ENCODE results near the gene OR51E2.
"Not testable (repeated sequence)": the region's sequence is repeated elsewhere in the genome, so short reads cannot be mapped to it uniquely, and the experiment has no call there.

OR51E2 gene, protein sequence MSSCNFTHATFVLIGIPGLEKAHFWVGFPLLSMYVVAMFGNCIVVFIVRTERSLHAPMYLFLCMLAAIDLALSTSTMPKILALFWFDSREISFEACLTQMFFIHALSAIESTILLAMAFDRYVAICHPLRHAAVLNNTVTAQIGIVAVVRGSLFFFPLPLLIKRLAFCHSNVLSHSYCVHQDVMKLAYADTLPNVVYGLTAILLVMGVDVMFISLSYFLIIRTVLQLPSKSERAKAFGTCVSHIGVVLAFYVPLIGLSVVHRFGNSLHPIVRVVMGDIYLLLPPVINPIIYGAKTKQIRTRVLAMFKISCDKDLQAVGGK

DNA sequence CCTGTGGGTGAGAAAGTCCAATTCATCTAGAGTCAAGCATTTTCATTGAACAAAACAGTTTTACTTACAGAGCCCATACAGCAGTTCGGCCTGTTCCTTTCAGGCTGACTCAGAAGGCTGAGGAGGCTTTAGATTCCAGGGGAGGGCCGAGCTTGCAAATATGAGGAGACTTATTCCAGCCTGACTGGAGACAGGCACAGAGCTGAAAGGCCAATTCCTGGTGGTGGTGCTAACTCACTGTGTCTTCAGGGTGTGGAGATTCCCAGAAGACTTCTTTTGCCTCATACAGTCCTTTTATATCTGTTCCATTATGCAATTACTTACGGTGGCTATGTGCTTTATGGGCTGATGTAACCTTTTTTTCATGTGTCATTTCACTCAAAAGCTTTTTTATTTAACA, at the start of gene OR51E2:
Gene OR51E2, minus strand, starts transcription at position 269 of the 400 bp plus-strand sequence. CDS start 15,142 bp downstream, outside the sequence.
- Mint-ChIP-seq H3K4me3 (no peak within 1 kb of the TSS), H3K27me3 (ENCODE audit: low read depth) (peaks cover 4% of the 10 kb centered on the region), H3K36me3 (ENCODE audit: low read depth) (no peaks in the 10 kb centered on the region), H3K27ac (no peak within 1 kb of the TSS), H3K4me1 (ENCODE audit: low read depth) (no peaks in the 10 kb centered on the region), H3K9me3 (no peaks in the 10 kb centered on the region)

GRCh38 chr11:4740735-4741134, 43.1 kb upstream of the OR51E2 start:
- H3K9me3 Mint-ChIP-seq: no peaks in the 10 kb centered on the region
- H3K36me3 Mint-ChIP-seq (ENCODE audit: low read depth): no peaks in the 10 kb centered on the region
- no peaks in the 10 kb centered on the region for H3K27me3 Mint-ChIP-seq (ENCODE audit: low read depth)
- H3K4me3 Mint-ChIP-seq: no peak overlapping the region
- no peaks in the 10 kb centered on the region for H3K4me1 Mint-ChIP-seq (ENCODE audit: low read depth)
- H3K27ac Mint-ChIP-seq: no peak overlapping the region

GRCh38 chr11:4727171-4727570, 29.5 kb upstream of the OR51E2 start:
- H3K27me3 Mint-ChIP-seq (ENCODE audit: low read depth): no peaks in the 10 kb centered on the region
- H3K4me1 Mint-ChIP-seq (ENCODE audit: low read depth): no peaks in the 10 kb centered on the region
- H3K27ac Mint-ChIP-seq: no peak overlapping the region
- no peak overlapping the region for H3K4me3 Mint-ChIP-seq
- no peaks in the 10 kb centered on the region for H3K36me3 Mint-ChIP-seq (ENCODE audit: low read depth)
- H3K9me3 Mint-ChIP-seq: no peaks in the 10 kb centered on the region

DNA sequence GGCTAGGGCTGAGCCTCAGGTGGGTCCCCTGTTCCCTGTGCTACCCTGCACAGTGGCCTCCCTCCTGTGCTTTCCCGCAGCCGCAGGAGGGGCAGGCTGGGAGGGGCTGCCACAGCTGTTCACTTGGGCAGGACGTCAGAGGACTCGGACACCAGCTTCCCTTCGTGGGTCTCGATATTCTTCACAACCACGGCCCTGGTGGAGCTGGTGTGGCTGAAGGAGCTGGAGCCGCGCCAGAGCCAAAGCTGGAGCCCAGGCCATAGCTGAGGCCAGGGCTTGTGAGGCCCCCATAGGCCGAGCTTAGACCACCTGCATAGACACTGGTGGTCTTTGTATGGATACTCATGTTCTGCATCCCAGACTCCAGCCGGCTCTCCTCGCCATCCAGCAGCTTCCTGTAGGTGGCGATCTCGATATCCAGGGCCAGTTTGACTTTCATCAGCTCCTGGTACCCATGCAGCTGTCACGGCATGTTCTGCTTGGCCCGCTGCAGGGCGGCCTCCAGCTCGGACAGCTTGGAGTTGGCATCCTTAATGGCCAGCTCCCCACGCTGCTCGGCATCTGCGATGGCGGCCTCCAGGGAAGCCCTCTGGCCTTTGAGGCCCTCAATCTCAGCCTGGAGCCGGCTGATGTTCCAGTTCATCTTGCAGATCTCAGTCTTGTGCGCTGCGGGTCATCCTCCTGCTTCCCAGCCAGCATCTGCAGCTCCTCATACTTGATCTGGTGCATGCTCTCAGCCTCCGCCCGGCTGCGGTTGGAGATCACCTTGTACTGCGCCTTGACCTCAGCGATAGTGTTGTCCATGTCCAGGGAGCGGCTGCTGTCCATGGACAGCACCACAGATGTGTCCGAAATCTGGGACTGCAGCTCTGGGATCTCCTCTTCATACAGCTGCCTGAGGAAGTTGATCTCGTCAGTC, 25.2 kb upstream of the OR51E2 start:
- H3K9me3 Mint-ChIP-seq; H3K27me3 Mint-ChIP-seq (ENCODE audit: low read depth); H3K36me3 Mint-ChIP-seq (ENCODE audit: low read depth); H3K27ac Mint-ChIP-seq; H3K4me3 Mint-ChIP-seq; H3K4me1 Mint-ChIP-seq (ENCODE audit: low read depth): not testable (repeated sequence)

DNA sequence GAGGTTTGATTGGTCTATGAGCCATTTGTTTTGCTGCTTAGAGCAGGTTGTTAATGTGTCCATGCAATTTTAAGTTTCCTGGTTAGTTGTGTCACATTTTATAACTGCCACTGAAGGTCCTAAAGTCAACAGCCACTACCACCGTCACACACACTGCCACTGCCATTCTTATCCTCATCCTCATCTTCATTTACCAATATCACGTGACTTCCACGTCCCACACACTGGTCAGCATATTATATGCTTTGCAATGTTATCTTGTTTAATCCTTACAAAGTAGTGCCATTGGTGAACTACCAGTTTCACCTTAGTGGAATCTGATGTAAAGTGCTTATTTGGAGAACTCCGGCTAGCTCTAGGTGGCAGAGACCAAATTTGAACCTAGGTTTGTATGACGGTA, 16.6 kb upstream of the OR51E2 start:
- H3K36me3 Mint-ChIP-seq (ENCODE audit: low read depth): no peaks in the 10 kb centered on the region
- H3K4me3 Mint-ChIP-seq: no peak overlapping the region
- no peaks in the 10 kb centered on the region for H3K9me3 Mint-ChIP-seq
- no peaks in the 10 kb centered on the region for H3K4me1 Mint-ChIP-seq (ENCODE audit: low read depth)
- no peak overlapping the region for H3K27ac Mint-ChIP-seq
- H3K27me3 Mint-ChIP-seq (ENCODE audit: low read depth): peaks cover 10% of the 10 kb centered on the region

GRCh38 chr11:4713241-4713640, 15.6 kb upstream of the OR51E2 start:
- no peaks in the 10 kb centered on the region for H3K9me3 Mint-ChIP-seq
- no peaks in the 10 kb centered on the region for H3K4me1 Mint-ChIP-seq (ENCODE audit: low read depth)
- no peaks in the 10 kb centered on the region for H3K36me3 Mint-ChIP-seq (ENCODE audit: low read depth)
- no peak overlapping the region for H3K27ac Mint-ChIP-seq
- H3K4me3 Mint-ChIP-seq: no peak overlapping the region
- peaks cover 12% of the 10 kb centered on the region for H3K27me3 Mint-ChIP-seq (ENCODE audit: low read depth)

DNA sequence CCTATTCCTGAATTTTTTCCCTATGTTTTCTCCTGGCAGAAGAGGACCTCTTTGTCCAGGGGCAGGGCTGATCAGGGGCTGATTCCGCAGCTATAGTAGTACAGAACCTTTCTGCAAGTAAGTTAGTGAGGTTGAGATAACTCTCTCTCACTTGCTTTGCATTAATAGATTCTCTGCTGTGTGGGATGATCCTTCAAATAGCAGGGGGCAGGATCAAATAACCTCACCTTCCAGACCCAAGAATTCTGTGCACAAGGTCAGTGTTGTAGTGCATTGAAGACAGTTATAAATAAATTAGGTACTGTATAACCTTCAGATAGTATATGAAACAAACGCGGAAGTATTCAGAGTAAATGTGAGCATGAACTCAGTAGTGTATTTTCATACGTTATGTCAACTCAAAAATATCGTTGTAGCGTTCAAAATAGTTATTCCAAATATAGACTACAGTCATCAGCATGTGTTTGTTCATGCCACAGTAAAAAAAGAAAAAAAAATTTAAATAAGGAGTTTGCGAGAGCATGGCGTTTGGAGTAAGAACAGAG, 7.2 kb upstream of the OR51E2 start:
- H3K27me3 Mint-ChIP-seq (ENCODE audit: low read depth): peaks cover 18% of the 10 kb centered on the region
- H3K36me3 Mint-ChIP-seq (ENCODE audit: low read depth): no peaks in the 10 kb centered on the region
- no peak overlapping the region for H3K4me3 Mint-ChIP-seq
- H3K9me3 Mint-ChIP-seq: no peaks in the 10 kb centered on the region
- no peaks in the 10 kb centered on the region for H3K4me1 Mint-ChIP-seq (ENCODE audit: low read depth)
- H3K27ac Mint-ChIP-seq: no peak overlapping the region

GRCh38 chr11:4704054-4704789, 6.6 kb upstream of the OR51E2 start, which contains the start of gene MMP26:
Gene MMP26 (plus strand): TSS chr11:4704784.
- H3K36me3 Mint-ChIP-seq (ENCODE audit: low read depth): no peaks in the 10 kb centered on the region
- H3K27me3 Mint-ChIP-seq (ENCODE audit: low read depth): peaks cover 14% of the 10 kb centered on the region
- no peak within 1 kb of the TSS for H3K27ac Mint-ChIP-seq
- no peaks in the 10 kb centered on the region for H3K9me3 Mint-ChIP-seq
- H3K4me1 Mint-ChIP-seq (ENCODE audit: low read depth): no peaks in the 10 kb centered on the region
- no peak within 1 kb of the TSS for H3K4me3 Mint-ChIP-seq

DNA sequence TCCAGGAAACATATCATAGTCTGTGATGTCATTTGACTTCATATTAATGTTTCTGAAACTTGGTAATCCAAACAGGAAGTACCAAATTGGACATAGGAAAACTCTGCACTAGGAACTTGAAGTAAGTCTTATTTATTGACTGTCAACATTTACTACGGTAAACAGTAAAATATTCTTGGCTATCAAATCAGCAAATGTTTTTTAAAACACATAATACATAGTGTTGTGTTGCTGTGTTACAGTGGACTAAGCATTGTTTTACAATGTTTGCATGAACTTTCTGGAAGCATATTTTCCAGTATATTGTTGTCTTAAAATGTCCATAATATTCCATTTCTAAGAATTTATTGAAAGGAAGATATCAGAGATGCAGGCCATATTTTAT, 2.8 kb upstream of the OR51E2 start:
- H3K4me3 Mint-ChIP-seq: no peak overlapping the region
- no peaks in the 10 kb centered on the region for H3K4me1 Mint-ChIP-seq (ENCODE audit: low read depth)
- H3K27me3 Mint-ChIP-seq (ENCODE audit: low read depth): peaks cover 4% of the 10 kb centered on the region
- H3K27ac Mint-ChIP-seq: no peak overlapping the region
- H3K9me3 Mint-ChIP-seq: no peaks in the 10 kb centered on the region
- no peaks in the 10 kb centered on the region for H3K36me3 Mint-ChIP-seq (ENCODE audit: low read depth)

DNA sequence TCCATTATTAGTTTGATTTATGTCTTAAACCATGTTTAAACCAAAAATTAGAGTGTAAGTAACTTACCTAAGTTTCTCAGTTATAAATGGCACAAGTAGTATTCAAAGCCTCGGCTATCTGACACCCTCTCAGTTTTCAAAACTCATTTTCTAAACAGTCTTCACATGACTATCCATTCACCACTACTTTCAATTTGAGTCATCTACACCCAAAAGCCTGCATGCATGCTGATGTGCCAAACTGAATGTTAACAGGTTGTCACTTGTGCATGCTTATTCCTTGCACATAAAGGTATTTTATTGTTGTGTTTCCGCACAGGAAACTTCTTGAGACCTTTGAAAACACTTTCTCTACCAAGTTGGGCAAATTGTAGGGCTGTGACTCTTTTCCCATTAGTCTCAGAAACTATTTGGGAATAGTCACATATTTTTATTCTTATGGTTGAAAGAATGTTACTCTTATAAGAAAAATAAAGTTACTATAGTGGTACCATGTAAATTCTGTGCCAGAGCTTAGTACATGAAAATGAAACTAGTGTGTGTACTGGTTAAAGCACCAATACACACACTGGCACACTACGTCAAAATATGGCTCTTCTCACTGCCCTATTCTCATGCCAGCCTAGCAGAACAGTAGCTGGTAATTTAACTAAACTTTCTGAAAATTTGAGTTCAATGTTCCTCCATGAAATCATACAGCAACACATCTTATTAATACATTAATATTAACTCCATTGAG, 2.2 kb upstream of the OR51E2 start:
- H3K27me3 Mint-ChIP-seq (ENCODE audit: low read depth): peaks cover 4% of the 10 kb centered on the region
- no peak overlapping the region for H3K27ac Mint-ChIP-seq
- no peaks in the 10 kb centered on the region for H3K9me3 Mint-ChIP-seq
- H3K4me3 Mint-ChIP-seq: no peak overlapping the region
- no peaks in the 10 kb centered on the region for H3K36me3 Mint-ChIP-seq (ENCODE audit: low read depth)
- H3K4me1 Mint-ChIP-seq (ENCODE audit: low read depth): no peaks in the 10 kb centered on the region

DNA sequence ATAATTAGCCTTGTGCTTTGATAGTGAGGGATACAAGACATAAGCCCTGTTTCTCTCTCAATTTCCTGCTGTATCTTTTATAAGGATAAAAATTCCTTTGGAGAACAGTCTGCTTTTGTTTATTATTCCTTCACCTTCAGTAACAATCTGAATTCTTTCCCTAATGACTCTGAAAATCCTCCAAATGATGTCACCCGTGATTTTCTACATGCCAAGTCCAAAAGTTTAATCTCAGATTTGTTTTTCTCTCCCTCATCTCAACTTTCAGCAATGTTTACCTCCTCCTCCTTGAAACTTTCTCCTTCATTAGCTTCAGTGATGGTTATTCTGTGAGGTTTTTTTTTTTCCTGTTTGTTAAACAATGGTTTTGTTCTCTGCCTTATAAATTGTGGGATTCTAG, 2.2 kb downstream of the OR51E2 start:
- Mint-ChIP-seq H3K27ac (no peak overlapping the region), H3K4me1 (ENCODE audit: low read depth) (no peaks in the 10 kb centered on the region), H3K9me3 (no peaks in the 10 kb centered on the region), H3K4me3 (no peak overlapping the region), H3K27me3 (ENCODE audit: low read depth) (no peaks in the 10 kb centered on the region), H3K36me3 (ENCODE audit: low read depth) (no peaks in the 10 kb centered on the region)

GRCh38 chr11:4684631-4685285, 12.9 kb downstream of the OR51E2 start:
- no peaks in the 10 kb centered on the region for H3K27me3 Mint-ChIP-seq (ENCODE audit: low read depth)
- no peaks in the 10 kb centered on the region for H3K36me3 Mint-ChIP-seq (ENCODE audit: low read depth)
- H3K4me3 Mint-ChIP-seq: no peak overlapping the region
- H3K9me3 Mint-ChIP-seq: no peaks in the 10 kb centered on the region
- H3K27ac Mint-ChIP-seq: no peak overlapping the region
- no peaks in the 10 kb centered on the region for H3K4me1 Mint-ChIP-seq (ENCODE audit: low read depth)

DNA sequence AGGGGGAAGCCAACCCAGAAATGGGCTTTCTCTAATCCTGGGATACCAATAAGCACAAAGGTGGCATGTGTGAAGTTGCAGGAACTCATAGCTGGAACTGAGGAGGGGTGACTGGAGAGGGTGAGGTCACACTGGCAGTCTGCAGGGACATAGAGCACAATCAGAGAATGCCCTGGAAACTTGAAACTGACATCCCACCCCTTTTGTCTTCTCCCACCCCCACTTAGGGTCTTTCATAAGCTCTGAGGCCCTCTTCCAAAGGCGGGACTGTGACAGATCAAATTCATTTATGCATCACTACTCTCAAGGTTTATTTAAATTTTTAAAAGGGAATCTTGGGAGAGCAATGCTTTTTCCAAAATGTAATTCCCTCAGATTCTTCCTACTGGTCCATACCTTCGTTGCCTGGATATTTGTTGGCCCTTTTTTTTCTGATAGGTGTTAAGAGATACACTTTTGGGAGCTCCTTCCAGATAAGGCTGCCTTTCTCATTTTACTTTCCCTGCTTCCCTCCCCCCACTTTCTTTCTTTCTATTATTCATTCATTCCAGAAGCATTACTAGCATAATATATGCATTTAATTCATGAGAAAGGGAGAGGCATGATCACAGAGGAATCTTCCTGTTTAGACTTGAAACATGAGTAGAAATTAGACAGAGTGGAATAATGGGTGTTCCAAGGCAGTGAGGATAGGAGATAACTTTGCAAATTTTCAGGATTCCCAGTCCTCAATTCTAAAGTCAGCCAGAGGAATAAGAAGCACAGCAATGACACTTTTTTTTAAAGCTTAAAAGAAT, 14.8 kb downstream of the OR51E2 start:
- Mint-ChIP-seq H3K27me3 (ENCODE audit: low read depth) (no peaks in the 10 kb centered on the region), H3K4me1 (ENCODE audit: low read depth) (no peaks in the 10 kb centered on the region), H3K4me3 (no peak overlapping the region), H3K9me3 (no peaks in the 10 kb centered on the region), H3K36me3 (ENCODE audit: low read depth) (no peaks in the 10 kb centered on the region), H3K27ac (no peak overlapping the region)

All from T-helper 1 cell treated with Interleukin-12 subunit alpha and Interleukin-12 subunit beta and Interleukin-4 antibody, amounts not matched to agents 30 μg/mL and 1 μg/mL, for 36 hours (primary cell).